Left lobe of liver (tissue), 2 donors: Measurements from ENCODE around the gene CCDC28B. TPM values are rescaled to one million over a fixed set of nuclear protein-coding genes. Genes with fewer than 3 reads are reported as not detected.

Experiments
- ATAC-seq: fragments of 200-7000 bp; cut with Tn5 transposase; one replicate; pipeline ENCODE4 v1.9.1; 2020; ENCODE audit warnings: mild to moderate bottlenecking, moderate library complexity
- DNase-seq: peaks from one replicate; pipeline ENCODE4 v3.0.0-alpha.2; 2020; ENCODE audit warnings: low spot score
- total RNA-seq: library from RNA; stranded (reverse); gene quantifications from one replicate; pipeline ENCODE4 v1.2.1, GENCODE V29; 2021
- donor health status: DM: no; HTN: no; CAD: no; lungs with moderate emphysema.
- donor health status: DM: no; HTN: yes; CAD: no.

CCDC28B gene
- total RNA-seq, 1 donor from 2014 or later, result 1.6 TPM

DNA sequence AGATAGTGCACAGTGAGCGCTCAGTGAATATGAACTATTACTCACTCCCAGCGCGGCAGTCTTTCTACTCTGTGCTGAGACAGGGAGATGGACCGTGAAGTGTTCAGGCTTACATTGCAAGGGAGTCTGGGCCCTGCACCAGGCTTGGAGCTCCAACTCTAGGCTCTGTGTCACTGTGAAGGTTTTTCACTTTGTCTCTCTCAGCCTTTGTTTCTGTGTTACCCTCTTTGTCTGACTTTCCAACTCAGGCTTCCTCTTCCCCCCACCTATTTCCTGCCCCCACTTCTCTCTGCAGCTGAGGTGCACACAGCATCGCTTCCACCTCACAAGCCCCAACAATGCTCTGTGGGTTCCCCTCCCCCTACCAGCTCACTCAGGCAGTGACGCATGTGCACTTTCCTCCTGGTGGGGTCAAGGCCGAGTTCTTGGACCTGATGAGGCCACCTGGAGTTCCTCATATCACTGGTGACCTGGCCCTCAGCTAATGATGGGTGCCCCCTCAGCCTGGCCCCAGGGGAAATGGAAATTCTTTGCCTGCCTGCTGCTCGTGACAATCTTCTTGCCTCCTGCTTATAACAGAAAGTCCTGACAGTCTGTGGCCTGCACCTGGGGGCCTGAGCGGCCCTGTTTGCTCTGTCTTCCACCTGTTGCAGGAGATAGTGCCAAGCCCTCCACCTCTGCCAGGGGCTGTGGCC is 49.6 kb downstream of the CCDC28B start:
- DNase-seq, result peak; percentile 69
- peak; percentile 60 for ATAC-seq

GRCh38 chr1:32250893-32251716 is 50.7 kb downstream of the CCDC28B start, which contains the start of gene LCK:
Gene LCK, plus strand, starts transcription at chr1:32251265. Its CDS starts 23,065 bp downstream, at chr1:32274330.
- no peak for DNase-seq
- no peak for ATAC-seq

Other genes with a start within 250 kb of the CCDC28B start
- 24.1 TPM for gene KHDRBS1, start 186.7 kb upstream of the CCDC28B start, total RNA-seq
- 6.0 TPM for gene TMEM39B, start 127.7 kb upstream of the CCDC28B start, total RNA-seq
- gene KPNA6, start 92.5 kb upstream of the CCDC28B start, total RNA-seq, result 32.2 TPM
- 31.1 TPM for gene TXLNA, start 20.9 kb upstream of the CCDC28B start, total RNA-seq
- gene IQCC, start 5.1 kb downstream of the CCDC28B start, total RNA-seq, result 0.53 TPM
- gene DCDC2B, start 8.5 kb downstream of the CCDC28B start, total RNA-seq, result not detected
- gene TMEM234, start 21.8 kb downstream of the CCDC28B start, total RNA-seq, result 4.8 TPM
- 69.2 TPM for gene EIF3I, start 21.8 kb downstream of the CCDC28B start, total RNA-seq
- 4.2 TPM for gene FAM167B, start 46.6 kb downstream of the CCDC28B start, total RNA-seq
- 1.2 TPM for gene LCK, start 50.7 kb downstream of the CCDC28B start, total RNA-seq
- 29.8 TPM for gene HDAC1, start 91.5 kb downstream of the CCDC28B start, total RNA-seq
- 13.6 TPM for gene MARCKSL1, start 135.6 kb downstream of the CCDC28B start, total RNA-seq
- gene FAM229A, start 161.9 kb downstream of the CCDC28B start, total RNA-seq, result 10.0 TPM
- gene TSSK3, start 161.9 kb downstream of the CCDC28B start, total RNA-seq, result 1.6 TPM
- gene BSDC1, start 193.8 kb downstream of the CCDC28B start, total RNA-seq, result 58.6 TPM